Calu3 (cell line): ENCODE data around the gene BCKDHA. TPM values are rescaled to one million over a fixed set of nuclear protein-coding genes. Genes with fewer than 3 reads are reported as not detected.

ENCODE experiments used
- BruUV-seq: library from RNA; stranded (reverse); fragments of 400-500 nt; replicated peaks from 2 replicates; lab custom pipeline; 2021; lab: Mats Ljungman, UMichigan
- CTCF ChIA-PET: fragments of 300-600 bp; sonication (Branson Sonifier 250); formaldehyde crosslinking; loops from one replicate; lab custom pipeline; 2022; ENCODE audit warnings: antibody characterized with exemption; lab: Charles Lee
- DNase-seq: peaks from one replicate; pipeline ENCODE4 v3.0.0; 2022
- H3K27ac Mint-ChIP-seq: one replicate; pipeline ENCODE4 v1.8.0; 2022; ENCODE audit warnings: mixed read lengths; ENCODE audit not compliant: unreplicated experiment
- H3K27me3 Mint-ChIP-seq: one replicate; pipeline ENCODE4 v1.8.0; 2022; ENCODE audit warnings: mixed read lengths; ENCODE audit not compliant: unreplicated experiment
- H3K36me3 Mint-ChIP-seq: one replicate; pipeline ENCODE4 v1.8.0; 2022; ENCODE audit warnings: mild to moderate bottlenecking, moderate library complexity, mixed read lengths; ENCODE audit not compliant: insufficient read depth, unreplicated experiment
- H3K4me1 Mint-ChIP-seq: one replicate; pipeline ENCODE4 v1.8.0; 2022; ENCODE audit warnings: mild to moderate bottlenecking, low read depth, mixed read lengths; ENCODE audit not compliant: unreplicated experiment
- H3K4me3 Mint-ChIP-seq: one replicate; pipeline ENCODE4 v1.8.0; 2022; ENCODE audit warnings: mild to moderate bottlenecking, low read depth, moderate library complexity, mixed read lengths; ENCODE audit not compliant: unreplicated experiment
- H3K9me3 Mint-ChIP-seq: one replicate; pipeline ENCODE4 v1.8.0; 2022; ENCODE audit warnings: low read depth, mixed read lengths; ENCODE audit not compliant: unreplicated experiment
- intact Hi-C: fragments of 100-400 bp; cut with micrococcal nuclease; formaldehyde crosslinking; loops from one replicate; pipeline ENCODE4 v1.10.0; 2022; ENCODE audit not compliant: unreplicated experiment
- total RNA-seq: library from RNA; stranded (reverse); gene quantifications from 2 replicates; pipeline ENCODE4 v1.2.3, GENCODE V29; 2022
- TF ChIP-seq, protein P1 (sequence below): fragments of 200-600 bp; IDR thresholded peaks from one replicate; pipeline ENCODE4 v1.8.0; 2022; ENCODE audit warnings: antibody characterized with exemption; ENCODE audit not compliant: unreplicated experiment

The BCKDHA gene
- total RNA-seq, 1 experiment from 2014 or later = 19.8 TPM

DNA sequence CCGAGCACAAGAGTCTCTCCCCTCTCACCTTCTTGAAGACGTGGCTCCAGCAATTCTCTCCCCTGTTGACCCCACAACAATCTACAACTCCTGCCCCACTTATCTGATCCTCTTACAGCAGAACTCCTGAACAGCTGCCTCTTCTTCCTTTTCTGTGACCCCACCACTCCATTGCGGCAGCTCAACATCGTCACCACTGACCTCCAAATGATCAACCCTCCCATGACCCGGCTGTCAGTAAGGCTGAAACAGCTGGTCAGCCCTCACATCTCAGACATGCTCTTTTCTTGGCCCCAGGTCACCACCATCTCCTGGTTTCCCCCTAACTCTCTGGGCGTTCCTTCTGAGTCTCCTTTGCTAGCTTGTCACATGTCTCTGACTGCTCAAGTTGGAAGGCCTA is 2.3 kb upstream of the BCKDHA start:
- intact Hi-C loops = no loop called here
- DNase-seq = no peak
- TF ChIP-seq, protein P1, sequence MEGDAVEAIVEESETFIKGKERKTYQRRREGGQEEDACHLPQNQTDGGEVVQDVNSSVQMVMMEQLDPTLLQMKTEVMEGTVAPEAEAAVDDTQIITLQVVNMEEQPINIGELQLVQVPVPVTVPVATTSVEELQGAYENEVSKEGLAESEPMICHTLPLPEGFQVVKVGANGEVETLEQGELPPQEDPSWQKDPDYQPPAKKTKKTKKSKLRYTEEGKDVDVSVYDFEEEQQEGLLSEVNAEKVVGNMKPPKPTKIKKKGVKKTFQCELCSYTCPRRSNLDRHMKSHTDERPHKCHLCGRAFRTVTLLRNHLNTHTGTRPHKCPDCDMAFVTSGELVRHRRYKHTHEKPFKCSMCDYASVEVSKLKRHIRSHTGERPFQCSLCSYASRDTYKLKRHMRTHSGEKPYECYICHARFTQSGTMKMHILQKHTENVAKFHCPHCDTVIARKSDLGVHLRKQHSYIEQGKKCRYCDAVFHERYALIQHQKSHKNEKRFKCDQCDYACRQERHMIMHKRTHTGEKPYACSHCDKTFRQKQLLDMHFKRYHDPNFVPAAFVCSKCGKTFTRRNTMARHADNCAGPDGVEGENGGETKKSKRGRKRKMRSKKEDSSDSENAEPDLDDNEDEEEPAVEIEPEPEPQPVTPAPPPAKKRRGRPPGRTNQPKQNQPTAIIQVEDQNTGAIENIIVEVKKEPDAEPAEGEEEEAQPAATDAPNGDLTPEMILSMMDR = no peak
- Mint-ChIP-seq H3K27me3 (no peaks in the 10 kb centered on the region), H3K4me1 (peaks cover 34% of the 10 kb centered on the region), H3K4me3 (peak overlapping the region; percentile 99), H3K36me3 (peaks cover 23% of the 10 kb centered on the region), H3K9me3 (no peaks in the 10 kb centered on the region), H3K27ac (no peak overlapping the region)
- BruUV-seq = no TSS peak
- CTCF ChIA-PET = interaction anchor here (1.0 kb wide), 1 partner anchor 28 kb away, joined by 3 read pairs; no protein-coding TSS in a partner anchor

DNA sequence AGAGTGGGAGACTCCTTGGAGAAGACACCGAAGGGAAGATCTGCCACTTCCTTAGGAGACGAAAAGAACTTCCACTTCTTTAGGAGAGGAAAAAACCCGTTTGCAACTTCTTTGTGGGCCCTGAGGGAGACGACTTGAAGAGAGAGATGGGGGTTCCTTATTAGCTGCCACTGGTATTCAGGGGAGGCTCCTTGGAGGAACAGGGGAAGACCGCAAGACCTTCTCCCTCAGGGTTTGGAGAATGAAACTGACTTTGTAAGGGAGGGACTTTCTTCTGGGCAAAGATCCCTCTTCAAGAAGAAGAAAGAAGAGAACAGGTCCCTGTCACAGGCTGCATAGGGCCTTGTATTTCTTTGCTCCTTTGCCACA is 416 bp downstream of the BCKDHA start:
- H3K4me3 Mint-ChIP-seq = peak overlapping the region; percentile 99
- no peak for DNase-seq
- H3K9me3 Mint-ChIP-seq = no peaks in the 10 kb centered on the region
- H3K27me3 Mint-ChIP-seq = no peaks in the 10 kb centered on the region
- TF ChIP-seq, protein P1 = no peak
- peaks cover 34% of the 10 kb centered on the region for H3K4me1 Mint-ChIP-seq
- BruUV-seq = no TSS peak
- intact Hi-C loops = no loop called here
- H3K36me3 Mint-ChIP-seq = peaks cover 23% of the 10 kb centered on the region
- CTCF ChIA-PET = no interaction called here
- peak overlapping the region; percentile 100 for H3K27ac Mint-ChIP-seq

DNA sequence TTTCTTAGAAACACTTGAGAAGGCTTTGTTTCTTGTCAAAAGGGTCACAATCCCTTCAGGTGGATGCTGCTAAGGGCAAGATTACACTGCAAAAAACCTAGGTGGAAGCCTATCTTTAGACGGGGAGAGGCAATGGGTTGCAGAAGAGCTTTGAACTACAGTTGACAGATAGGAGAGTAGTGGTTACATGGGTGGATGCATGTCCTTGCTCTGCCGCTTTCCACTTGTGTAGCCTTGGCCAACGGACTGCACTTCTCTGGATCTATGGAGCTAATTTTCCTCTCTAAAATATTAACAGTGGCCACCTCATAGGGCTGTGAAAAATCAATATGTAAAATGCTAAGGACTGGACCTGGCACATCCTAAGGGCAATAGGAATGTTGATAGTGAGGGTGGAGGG is 980 bp downstream of the BCKDHA start:
- Mint-ChIP-seq H3K4me1 (peaks cover 34% of the 10 kb centered on the region), H3K27me3 (no peaks in the 10 kb centered on the region), H3K36me3 (peaks cover 23% of the 10 kb centered on the region), H3K9me3 (no peaks in the 10 kb centered on the region), H3K27ac (no peak overlapping the region), H3K4me3 (peak overlapping the region; percentile 99)
- CTCF ChIA-PET = no interaction called here
- no TSS peak for BruUV-seq
- intact Hi-C loops = no loop called here
- DNase-seq = no peak
- TF ChIP-seq, protein P1 = no peak

DNA sequence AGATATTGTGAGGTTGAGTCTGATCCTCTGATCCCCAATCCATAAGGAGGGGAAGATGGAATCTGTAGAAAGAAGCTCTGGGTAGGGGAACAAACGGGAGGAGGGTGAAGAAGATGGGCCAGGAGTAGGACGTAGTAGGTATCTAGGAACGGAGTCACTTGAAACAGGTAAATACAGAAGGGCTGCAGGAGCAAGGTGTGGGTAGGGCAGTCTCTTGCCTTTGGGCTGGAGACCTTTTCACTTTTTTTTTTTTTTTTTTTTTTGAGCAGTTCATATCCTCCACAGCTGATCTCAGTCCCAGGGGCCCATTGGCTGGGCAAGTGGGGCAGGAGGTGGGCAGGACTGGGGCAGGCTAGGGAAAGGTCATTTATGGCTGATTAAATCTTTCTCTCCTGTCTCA is 1.5 kb downstream of the BCKDHA start:
- TF ChIP-seq, protein P1 = no peak
- peak overlapping the region; percentile 99 for H3K4me3 Mint-ChIP-seq
- no peaks in the 10 kb centered on the region for H3K27me3 Mint-ChIP-seq
- DNase-seq = no peak
- intact Hi-C loops = no loop called here
- no peaks in the 10 kb centered on the region for H3K9me3 Mint-ChIP-seq
- H3K36me3 Mint-ChIP-seq = peaks cover 23% of the 10 kb centered on the region
- peaks cover 34% of the 10 kb centered on the region for H3K4me1 Mint-ChIP-seq
- BruUV-seq = no TSS peak
- H3K27ac Mint-ChIP-seq = no peak overlapping the region
- CTCF ChIA-PET = interaction anchor here (0.6 kb wide), 1 partner anchor 94 kb away, joined by 4 read pairs; no protein-coding TSS in a partner anchor
